ENCODE results near the gene YY1. TPM values are rescaled to one million over a fixed set of nuclear protein-coding genes. Genes with fewer than 3 reads are reported as not detected.
A peak's percentile ranks its signal among the peaks of the same experiment; 100 is the strongest.

Gene YY1
- total and polyA plus RNA-seq, 2 experiments from 2014 or later = 32.6 to 58.5 TPM

GRCh38 chr14:100332071-100332639 lies 93.2 kb downstream of the YY1 start:
- Histone ChIP-seq H3K9me2 (replicated peaks; ENCODE audit: insufficient read depth) (no peaks in the 10 kb centered on the region), H3K36me3 (replicated peaks; ENCODE audit: insufficient read depth, low read depth) (no peaks in the 10 kb centered on the region), H3K4me2 (no peak overlapping the region), H4K20me1 (ENCODE audit: insufficient read depth, poor library complexity, severe bottlenecking) (no peaks in the 10 kb centered on the region), H3K27me3 (no peaks in the 10 kb centered on the region), H3K4me3 (no peak overlapping the region), H3K4me1 (ENCODE audit: insufficient read depth) (no peaks in the 10 kb centered on the region), H3K79me2 (no peaks in the 10 kb centered on the region), H2AFZ (no peak overlapping the region), H3K9me3 (ENCODE audit: low read depth) (no peaks in the 10 kb centered on the region), H3K27ac (no peak overlapping the region)
- no peak for DNase-seq (ENCODE audit: low spot score)
- no peak for TF ChIP-seq EZH2phosphoT487 (IDR thresholded peaks at IDR 0.05; ENCODE audit: low read depth, severe bottlenecking, unreplicated experiment)
- TF ChIP-seq EZH2 (IDR thresholded peaks at IDR 0.05; ENCODE audit: borderline replicate concordance) = no peak
- TF ChIP-seq CTCF (IDR thresholded peaks at IDR 0.05; ENCODE audit: poor library complexity) = no peak
- 92% methylated on average over 11 of the region's 11 CpGs for WGBS (ENCODE audit: low lambda C conversion rate, missing lambda C conversion rate)

MicroRNAs encoded within 50 kb of the gene (microRNA counts, 767-probe panel; counts per million panel counts)
- microRNA hsa-miR-345-5p = not detected

Small RNA genes lying within 50 kb of the gene (microRNA-seq; reads per million reads assigned to microRNA genes)
- gene MIR345 = 847 reads per million, percentile 77 among the genes with 10 or more reads in this experiment
- gene MIR6764 = 1.8 reads per million

Small RNA genes lying within 50 kb of the gene (small RNA-seq; reads per million reads assigned to genes)
- 111 reads per million, percentile 98 among the genes with 10 or more reads in this experiment for gene MIR345
- gene RN7SL523P = not detected

Other genes starting within 250 kb of the YY1 start
- 43.4 and 60.5 TPM in 2 replicates for gene EVL, start 173.7 kb upstream of the YY1 start, total RNA-seq
- 77.2 and 103 TPM in 2 replicates for gene EVL, start 173.7 kb upstream of the YY1 start, polyA plus RNA-seq
- gene DEGS2, start 79.5 kb upstream of the YY1 start, total RNA-seq = 1.8 and 5.3 TPM in 2 replicates
- gene DEGS2, start 79.5 kb upstream of the YY1 start, polyA plus RNA-seq = 7.7 and 11.8 TPM in 2 replicates
- 88.7 and 90.1 TPM in 2 replicates for gene SLC25A29, start 67.3 kb downstream of the YY1 start, total RNA-seq
- 73.1 and 106 TPM in 2 replicates for gene SLC25A29, start 67.3 kb downstream of the YY1 start, polyA plus RNA-seq
- gene SLC25A47, start 84.2 kb downstream of the YY1 start, total RNA-seq = 1.6 and 1.8 TPM in 2 replicates
- 0.77 and 1.8 TPM in 2 replicates for gene SLC25A47, start 84.2 kb downstream of the YY1 start, polyA plus RNA-seq
- 14.1 and 18.7 TPM in 2 replicates for gene WDR25, start 137.3 kb downstream of the YY1 start, total RNA-seq
- gene WDR25, start 137.3 kb downstream of the YY1 start, polyA plus RNA-seq = 19.7 and 22.8 TPM in 2 replicates